HG03442 (cell line): ENCODE measurements around the gene MX2.

Experiments used
- ATAC-seq: cut with Tn5 transposase; IDR thresholded peaks from one replicate; pipeline ENCODE4 v1.9.1; 2021; ENCODE audit warnings: mild to moderate bottlenecking, moderate library complexity; ENCODE audit not compliant: unreplicated experiment

The MX2 gene

GRCh38 chr21:41381731-41382130 is 19.9 kb downstream of the MX2 start:
- no peak for ATAC-seq

DNA sequence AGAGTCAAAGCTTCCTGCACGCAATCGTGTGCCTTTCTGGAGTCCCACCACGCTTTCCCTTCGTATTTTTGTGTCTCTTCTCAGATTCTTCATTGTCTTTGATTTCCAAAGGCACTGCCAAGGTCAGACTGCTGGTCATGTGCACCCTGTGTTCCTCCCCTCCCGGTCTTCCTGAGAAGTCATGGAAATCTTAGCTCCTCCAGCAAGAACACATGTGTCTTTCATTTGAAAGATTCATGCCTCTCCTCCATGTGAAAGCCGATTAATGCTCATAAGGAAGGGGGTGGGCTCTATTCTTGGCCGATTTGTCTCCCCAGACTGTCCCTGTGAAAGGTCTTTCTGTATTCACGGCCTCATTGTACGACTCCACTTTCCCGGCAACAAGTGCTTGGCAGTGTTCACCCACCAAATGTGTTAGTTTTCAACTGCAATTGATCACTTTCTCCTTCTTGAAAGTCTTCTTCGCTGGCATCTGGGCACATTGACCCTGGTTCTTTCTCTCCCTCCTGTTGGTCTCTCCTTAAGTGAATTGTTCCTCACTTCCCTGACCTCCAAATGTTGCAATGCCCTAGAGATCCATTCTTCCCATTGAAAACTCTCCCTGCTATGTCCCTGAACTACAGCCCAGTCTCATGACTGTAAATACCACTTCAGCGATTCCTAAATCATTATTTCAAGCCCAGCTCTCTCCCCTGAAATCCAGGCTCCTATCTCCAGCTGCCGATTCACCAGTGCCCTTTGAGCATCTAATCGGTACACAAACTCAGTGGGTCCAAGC is 25.4 kb downstream of the MX2 start:
- no peak for ATAC-seq

DNA sequence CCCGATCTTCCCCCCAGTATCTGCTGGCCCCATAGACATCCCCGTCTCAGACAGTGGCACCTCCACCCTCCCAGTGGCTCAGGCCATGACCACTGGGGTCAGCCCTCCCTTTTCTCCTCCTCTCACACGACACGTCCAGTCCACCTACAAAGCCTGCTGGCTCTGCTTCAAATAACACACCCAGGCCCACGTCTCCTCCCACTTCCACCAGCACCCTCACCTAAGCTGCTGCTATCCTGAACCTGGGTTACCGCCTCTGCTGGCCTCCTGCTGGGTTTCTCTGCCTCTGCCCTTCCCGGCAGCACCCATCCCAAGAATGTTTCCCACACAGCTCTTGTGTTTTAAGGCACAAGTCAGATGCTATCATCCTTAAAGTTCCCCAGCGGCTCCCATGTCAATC is 26.0 kb downstream of the MX2 start:
- ATAC-seq, result no peak

GRCh38 chr21:41388259-41388658 is 26.4 kb downstream of the MX2 start:
- ATAC-seq, result no peak

DNA sequence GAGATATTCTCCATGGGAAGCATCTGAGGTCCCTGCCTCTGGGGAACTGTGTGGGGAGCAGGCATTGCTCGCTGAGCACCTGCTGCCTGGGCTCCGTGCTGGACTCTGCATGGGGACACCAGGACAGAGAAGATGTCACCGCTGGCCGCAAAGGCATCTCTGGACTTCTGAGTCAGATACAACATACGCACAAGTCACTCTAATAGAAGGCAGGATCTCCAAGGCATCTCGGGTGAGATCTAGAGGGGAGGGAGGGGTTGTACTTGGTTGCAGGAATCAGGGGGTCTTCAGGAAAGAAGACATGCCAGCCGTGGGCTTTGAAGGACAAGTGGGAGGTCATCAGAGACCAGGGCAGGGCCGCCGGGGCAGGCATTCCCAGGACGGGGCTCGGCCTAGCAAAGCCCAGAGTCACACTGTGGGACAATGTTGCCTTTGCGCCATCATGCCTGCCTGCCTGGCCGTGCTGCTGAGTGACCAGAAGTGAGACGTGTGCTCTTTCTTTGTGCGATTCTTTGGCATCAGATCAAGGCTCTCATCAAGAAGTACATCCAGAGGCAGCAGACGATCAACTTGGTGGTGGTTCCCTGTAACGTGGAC is 28.3 kb downstream of the MX2 start:
- ATAC-seq, result no peak

DNA sequence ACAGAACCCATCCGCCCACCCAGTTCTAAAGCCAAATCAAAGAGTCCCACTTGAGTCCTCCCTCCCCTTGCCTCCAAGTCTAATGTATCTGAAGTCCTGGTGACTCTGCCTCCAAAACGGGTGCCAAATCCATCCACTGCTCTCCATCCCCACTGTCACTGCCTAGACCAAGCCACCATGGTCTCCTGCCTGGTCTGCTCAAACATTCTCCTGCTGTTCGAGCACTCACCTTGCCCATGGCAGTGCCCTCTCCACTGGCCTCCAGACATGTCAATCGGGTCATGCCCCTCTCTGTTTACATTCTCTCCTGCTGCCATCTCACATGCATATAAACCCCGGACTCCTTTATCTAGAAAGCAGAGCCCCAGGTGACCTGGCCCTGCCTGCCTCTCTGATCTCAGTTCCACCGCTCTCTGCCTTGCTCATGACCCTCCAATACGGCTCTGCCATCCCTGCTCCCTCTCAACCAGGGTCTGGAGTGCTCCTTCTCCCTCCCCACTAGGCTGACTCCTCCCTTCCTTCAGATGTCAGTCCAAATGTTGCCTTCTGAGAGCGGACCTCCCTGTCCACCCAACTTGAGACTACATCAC is 32.1 kb downstream of the MX2 start:
- no peak for ATAC-seq

DNA sequence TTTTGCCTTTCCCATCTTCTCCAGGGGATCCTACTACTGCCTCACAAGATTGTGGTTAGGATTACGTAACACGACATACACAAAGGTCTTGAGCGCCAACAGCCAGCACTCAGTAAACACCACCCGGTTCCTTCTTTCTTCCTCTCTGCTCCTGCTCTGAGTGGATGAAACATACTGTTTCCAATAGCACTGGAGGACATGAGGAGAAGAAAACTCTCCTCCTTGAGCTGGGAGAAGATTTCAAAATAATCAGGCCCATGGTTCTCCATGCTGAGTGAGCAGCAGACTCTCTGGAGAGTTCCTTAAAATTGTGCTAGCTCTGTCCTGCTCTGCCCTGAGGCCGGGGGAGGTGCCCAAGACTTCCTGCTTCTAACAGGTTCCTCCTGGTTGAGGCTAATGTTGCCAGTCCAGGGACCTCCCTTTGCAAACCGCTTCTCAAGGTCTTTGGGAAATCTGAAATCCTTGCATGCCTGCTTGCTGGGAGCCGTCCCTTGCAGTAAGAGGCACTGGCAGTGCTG is 34.8 kb downstream of the MX2 start:
- ATAC-seq, result no peak

GRCh38 chr21:41397471-41397891 is 35.7 kb downstream of the MX2 start:
- ATAC-seq, result no peak

- ATAC-seq, result no peak
These were observed 36.4 kb downstream of the MX2 start for GRCh38 chr21:41398251-41398650.

DNA sequence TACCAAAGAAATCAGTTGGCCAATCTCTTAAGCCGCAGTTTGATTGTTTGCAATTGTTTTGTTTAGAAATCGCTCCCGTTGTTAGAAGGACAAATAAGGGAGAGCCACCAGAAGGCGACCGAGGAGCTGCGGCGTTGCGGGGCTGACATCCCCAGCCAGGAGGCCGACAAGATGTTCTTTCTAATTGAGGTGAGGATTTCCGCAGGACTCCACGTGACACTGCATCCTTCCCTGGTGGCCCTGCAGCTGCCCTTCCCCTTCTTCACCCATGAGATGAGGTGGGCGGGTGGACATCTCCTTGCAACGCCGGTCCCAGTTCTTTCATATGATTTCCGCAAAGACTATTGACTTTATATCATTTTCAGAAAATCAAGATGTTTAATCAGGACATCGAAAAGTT is 37.0 kb downstream of the MX2 start:
- no peak for ATAC-seq

DNA sequence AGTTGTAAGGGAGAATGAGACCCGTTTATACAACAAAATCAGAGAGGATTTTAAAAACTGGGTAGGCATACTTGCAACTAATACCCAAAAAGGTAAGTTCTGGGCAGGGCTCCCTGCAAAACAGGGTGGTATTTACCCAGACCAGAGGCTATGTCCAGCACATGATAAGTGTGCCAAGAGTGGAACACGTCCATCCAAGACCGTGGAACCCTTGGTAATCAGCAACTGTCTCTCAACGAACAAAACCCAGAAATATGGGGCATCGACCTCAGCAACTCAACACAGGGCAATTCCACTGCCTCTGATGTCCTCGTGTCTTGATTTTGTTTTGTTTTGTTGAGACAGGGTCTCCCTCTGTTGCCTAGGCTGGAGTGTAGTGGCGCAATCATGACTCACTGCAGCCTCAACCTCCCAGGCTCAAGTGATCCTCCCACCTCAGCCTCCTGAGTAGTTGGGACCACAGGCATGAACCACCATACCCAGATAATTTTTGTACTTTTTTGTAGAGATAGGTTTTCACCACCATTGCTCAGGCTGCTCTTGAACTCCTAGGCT is 37.5 kb downstream of the MX2 start:
- ATAC-seq, result no peak

- ATAC-seq, result no peak
These were observed 40.4 kb downstream of the MX2 start for GRCh38 chr21:41402231-41402630.

GRCh38 chr21:41402796-41403195 is 41.0 kb downstream of the MX2 start:
- ATAC-seq, result no peak

GRCh38 chr21:41403331-41403730 is 41.5 kb downstream of the MX2 start:
- no peak for ATAC-seq

GRCh38 chr21:41403966-41404365 is 42.1 kb downstream of the MX2 start:
- no peak for ATAC-seq

DNA sequence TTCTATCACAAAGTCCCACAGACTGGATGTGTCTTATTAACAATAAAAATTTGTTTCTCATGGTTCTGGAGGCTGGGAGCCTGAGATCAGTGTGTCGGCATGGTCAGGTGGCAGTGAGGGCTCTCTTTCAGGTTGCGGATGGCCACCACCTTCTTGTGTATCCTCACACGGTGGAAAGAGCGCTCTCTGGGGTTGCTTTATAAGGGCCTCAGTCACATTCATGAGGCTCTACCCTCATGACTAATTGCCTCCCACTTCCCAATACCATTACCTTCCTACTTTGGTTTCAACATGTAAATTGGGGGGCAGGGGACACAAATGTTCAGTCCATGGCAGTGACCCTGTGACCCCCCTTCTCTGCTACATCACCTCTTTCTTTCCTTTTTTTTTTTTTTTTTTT is 43.5 kb downstream of the MX2 start:
- ATAC-seq, result no peak

DNA sequence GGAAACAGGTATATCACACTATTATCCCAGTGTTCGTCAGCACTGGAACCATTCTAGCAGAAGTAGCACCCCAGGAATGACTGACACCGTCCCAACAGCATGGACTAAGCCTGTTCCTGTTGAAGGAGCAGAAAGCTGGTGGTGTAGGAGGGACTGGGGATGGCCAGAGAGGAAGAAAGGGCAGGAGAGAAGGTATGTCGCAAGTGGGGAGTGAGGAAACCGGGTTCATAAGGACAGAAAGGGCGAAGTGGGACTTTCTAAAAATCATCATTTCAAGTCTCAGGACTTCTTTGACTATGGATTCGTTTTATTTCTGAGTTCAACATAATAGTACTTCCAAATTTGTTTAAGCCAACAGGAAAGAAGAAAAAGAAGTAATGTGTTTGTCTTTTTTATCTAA is 44.5 kb downstream of the MX2 start:
- no peak for ATAC-seq

DNA sequence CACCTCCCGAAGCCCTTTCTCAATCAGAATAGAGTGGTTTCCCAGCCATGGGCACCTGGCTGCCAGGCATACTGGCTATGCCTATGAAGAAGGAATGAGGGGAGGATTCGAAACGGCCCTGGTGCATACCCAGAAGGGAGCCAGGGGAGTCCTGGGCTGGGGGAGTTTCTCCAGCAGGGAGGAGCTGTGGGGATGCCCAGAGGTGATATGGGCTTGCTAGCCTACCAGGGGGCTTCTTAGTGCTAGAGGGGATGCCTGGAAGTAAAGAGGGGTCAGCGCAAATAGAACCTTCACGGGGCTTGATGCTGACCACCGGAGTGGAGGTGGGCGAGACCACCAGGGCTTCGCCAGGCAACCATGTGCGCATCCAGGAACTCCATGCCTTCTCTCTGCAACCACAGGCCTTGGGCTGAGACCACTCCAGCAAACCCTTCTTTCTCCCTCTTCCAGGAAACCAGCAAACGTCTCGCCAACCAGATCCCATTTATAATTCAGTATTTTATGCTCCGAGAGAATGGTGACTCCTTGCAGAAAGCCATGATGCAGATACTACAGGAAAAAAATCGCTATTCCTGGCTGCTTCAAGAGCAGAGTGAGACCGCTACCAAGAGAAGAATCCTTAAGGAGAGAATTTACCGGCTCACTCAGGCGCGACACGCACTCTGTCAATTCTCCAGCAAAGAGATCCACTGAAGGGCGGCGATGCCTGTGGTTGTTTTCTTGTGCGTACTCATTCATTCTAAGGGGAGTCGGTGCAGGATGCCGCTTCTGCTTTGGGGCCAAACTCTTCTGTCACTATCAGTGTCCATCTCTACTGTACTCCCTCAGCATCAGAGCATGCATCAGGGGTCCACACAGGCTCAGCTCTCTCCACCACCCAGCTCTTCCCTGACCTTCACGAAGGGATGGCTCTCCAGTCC is 46.0 kb downstream of the MX2 start:
- no peak for ATAC-seq

DNA sequence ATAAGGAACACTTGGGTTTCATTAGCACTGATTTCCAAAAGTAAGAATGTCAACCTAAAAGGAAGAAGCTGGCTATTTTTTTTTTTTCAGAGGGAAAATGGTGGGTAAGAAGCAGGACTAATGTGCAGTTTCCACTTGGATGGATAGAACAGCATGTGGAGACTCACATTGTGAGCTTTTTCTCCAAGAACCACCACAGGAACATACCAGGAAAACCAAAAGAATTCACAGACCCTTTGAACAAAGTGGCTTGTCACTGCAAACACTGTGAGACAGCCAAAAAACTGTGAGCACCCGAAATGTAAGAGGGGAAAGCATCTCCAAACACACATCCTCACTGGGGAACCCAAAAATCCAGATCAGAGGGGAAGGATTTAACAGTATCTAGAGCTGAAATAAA is 48.5 kb downstream of the MX2 start:
- ATAC-seq, result no peak

GRCh38 chr21:41410767-41411448 is 49.1 kb downstream of the MX2 start:
- no peak for ATAC-seq
